HL-60 (cell line): ENCODE measurements around the gene ZNF213.

Experiments used
- GABPA ChIP-seq: IDR thresholded peaks from 2 replicates; pipeline ENCODE4 v1.6.1; 2012; ENCODE audit warnings: low read depth
- POLR2AphosphoS5 ChIP-seq: IDR thresholded peaks from 2 replicates; pipeline ENCODE4 v1.6.1; 2012; ENCODE audit warnings: low read depth
- SPI1 ChIP-seq: IDR thresholded peaks from 2 replicates; pipeline ENCODE4 v1.6.1; 2012; ENCODE audit warnings: low read depth, mild to moderate bottlenecking, borderline replicate concordance
- TF ChIP-seq, protein P1 (sequence below): IDR thresholded peaks from one replicate; pipeline ENCODE4 v1.5.1; 2011; ENCODE audit warnings: low read length, control low read depth, inconsistent platforms; ENCODE audit not compliant: insufficient read depth

DNA sequence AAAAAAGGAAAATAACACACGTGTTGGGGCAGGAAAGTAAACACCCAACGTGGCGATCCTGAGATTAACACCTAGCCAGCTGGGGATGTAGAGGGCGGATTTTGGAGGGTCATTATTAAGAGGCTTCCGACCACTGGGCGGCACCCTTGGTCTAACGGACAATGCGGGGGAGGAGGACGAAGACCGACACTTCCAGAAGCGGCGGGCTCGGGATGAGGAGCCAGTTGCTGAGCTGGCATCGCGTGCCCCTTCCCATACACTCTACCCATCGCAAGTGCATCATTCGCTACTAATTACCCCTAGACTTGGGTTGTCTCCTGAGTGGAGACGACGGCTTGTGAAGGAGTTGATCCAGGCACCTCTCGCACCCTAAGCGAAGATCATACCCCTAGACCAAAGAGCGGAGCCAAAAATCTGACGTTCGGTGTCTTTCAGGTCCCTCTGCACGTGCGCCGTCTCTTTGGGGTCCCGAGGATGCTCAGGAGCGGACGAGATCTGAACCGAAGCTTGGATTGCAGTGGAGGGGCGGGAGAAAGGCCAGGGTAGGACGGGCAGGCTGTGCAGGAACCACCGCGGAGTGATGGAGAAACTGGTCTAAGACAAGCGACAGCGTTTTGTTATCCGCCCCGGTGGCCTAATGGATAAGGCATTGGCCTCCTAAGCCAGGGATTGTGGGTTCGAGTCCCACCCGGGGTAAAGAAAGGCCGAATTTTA, 17.6 kb downstream of the ZNF213 start:
- TF ChIP-seq POLR2AphosphoS5 = no peak
- TF ChIP-seq, protein P1, sequence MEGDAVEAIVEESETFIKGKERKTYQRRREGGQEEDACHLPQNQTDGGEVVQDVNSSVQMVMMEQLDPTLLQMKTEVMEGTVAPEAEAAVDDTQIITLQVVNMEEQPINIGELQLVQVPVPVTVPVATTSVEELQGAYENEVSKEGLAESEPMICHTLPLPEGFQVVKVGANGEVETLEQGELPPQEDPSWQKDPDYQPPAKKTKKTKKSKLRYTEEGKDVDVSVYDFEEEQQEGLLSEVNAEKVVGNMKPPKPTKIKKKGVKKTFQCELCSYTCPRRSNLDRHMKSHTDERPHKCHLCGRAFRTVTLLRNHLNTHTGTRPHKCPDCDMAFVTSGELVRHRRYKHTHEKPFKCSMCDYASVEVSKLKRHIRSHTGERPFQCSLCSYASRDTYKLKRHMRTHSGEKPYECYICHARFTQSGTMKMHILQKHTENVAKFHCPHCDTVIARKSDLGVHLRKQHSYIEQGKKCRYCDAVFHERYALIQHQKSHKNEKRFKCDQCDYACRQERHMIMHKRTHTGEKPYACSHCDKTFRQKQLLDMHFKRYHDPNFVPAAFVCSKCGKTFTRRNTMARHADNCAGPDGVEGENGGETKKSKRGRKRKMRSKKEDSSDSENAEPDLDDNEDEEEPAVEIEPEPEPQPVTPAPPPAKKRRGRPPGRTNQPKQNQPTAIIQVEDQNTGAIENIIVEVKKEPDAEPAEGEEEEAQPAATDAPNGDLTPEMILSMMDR = no peak
- 0 out of 2 replicates have a peak, but pooled peaks have one; percentile 9 for TF ChIP-seq GABPA
- no peak for TF ChIP-seq SPI1
